Stimulated activated CD4-positive, alpha-beta T cell treated with anti-CD3 and anti-CD28 coated beads, Interleukin-1b, Interleukin-23, amount 100 ng/mL, for 24 hours (primary cell): ENCODE results near the gene SLC25A28.

Experiments
- DNase-seq, 4 experiments: peaks; one replicate each; pipeline ENCODE4 v3.0.0-alpha.2; 2020; ENCODE audit warnings: low read depth in 4 of 4, low spot score in 1 of 4

The SLC25A28 gene

GRCh38 chr10:99590799-99591198 is 29.4 kb downstream of the SLC25A28 start:
- DNase-seq, result no peak

DNA sequence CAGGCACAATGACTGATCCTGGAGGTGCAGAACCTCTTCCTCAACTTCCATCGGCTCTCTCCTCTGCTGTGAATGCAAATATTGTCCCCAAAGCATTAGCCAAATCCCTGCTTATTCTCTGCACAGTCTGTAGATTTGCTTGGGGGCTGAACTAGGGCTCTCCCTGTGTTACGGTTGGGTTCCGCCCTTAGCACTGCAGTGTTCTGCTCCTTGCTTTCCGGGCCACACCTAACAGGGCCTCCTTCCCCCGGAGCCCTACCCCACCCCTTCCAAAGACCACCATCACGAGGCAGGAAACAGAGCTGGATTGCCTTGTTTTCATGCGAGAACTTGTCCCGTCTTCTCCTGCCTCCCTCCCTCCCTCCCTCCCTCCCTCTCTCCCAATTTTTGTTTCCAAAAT is 36.6 kb downstream of the SLC25A28 start:
- DNase-seq, result no peak

- DNase-seq, result no peak
These were observed 37.9 kb downstream of the SLC25A28 start for GRCh38 chr10:99582255-99582770.

GRCh38 chr10:99579971-99580370 is 40.3 kb downstream of the SLC25A28 start:
- DNase-seq, result no peak

- DNase-seq, result no peak
These were observed 46.4 kb downstream of the SLC25A28 start for GRCh38 chr10:99573790-99574189.

DNA sequence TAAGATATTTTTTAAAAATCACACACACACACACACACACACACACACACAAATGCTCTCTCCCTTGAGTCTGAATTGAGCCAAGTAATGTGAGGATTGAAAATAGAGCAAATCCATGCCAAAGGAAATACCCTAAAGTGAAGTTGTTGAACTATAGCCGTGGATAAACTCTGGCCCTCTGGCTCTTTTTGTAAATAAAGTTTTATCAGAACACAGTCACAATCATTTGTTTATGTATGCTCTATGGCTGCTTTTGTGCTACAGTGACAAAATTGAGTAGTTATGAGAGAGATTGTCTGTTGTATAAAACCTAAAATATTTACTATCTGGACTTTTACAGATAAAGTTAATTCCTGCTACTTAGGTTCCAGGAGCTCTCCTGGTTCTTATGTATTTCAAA is 48.4 kb downstream of the SLC25A28 start:
- DNase-seq, result no peak

DNA sequence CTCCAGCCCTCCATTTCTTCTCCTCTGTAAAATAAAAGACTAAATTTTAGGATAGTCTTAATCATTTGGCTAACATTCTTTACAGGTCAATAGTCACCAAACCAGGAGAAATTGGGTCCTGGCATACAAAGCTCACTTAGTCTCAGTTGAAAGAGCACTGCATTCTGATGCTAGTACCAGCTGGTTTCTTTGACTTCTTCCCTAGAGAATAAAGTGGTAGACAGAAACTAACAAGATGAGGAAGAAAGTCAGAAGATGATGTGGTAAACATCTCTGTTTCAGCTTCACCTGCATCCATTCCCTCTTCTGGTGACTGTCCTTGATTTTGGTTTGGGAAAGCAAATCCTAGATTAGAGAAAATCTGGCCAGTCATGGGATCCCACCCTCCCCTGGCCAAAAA is 50.3 kb downstream of the SLC25A28 start:
- no peak for DNase-seq

GRCh38 chr10:99569253-99569939 is 50.8 kb downstream of the SLC25A28 start:
- DNase-seq, result no peak

DNA sequence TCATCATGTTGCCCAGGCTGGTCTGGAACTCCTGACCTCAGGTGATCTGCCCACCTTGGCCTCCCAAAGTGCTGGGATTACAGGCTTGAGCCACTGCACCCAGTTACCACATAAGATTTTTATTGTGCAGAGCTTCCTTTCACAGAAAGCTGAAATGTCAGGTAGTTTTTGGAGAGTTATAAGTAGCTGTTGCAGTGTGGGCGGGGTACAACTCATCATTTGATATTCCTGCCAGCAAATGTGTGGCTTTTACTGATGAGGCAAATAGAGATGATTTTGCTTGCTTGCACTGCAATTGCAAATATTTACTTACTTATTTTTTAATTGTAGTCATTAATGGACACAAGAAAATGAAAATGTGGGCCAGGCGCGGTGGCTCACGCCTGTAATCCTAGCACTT is 55.1 kb downstream of the SLC25A28 start:
- no peak for DNase-seq

GRCh38 chr10:99564361-99564760 is 55.9 kb downstream of the SLC25A28 start:
- DNase-seq, result no peak

GRCh38 chr10:99562631-99563030 is 57.6 kb downstream of the SLC25A28 start:
- no peak for DNase-seq
